ENCODE measurements around the gene DNAJB13.

Gene DNAJB13

GRCh38 chr11:74001822-74002286 lies 51.0 kb downstream of the DNAJB13 start:
- no peak for DNase-seq

- no peak for DNase-seq
Measured at GRCh38 chr11:74002832-74003231, 52.0 kb downstream of the DNAJB13 start.

GRCh38 chr11:74004046-74004695 lies 53.3 kb downstream of the DNAJB13 start:
- DNase-seq, result no peak

- DNase-seq, result no peak
Measured at GRCh38 chr11:74004759-74005615, 54.2 kb downstream of the DNAJB13 start.

GRCh38 chr11:74005721-74006517 lies 55.1 kb downstream of the DNAJB13 start:
- DNase-seq, result no peak

- no peak for DNase-seq
Measured at GRCh38 chr11:74006743-74007304, 56.0 kb downstream of the DNAJB13 start.

- DNase-seq, result no peak
Measured at GRCh38 chr11:74007691-74008372, 57.0 kb downstream of the DNAJB13 start.

- DNase-seq, result no peak
Measured at GRCh38 chr11:74008373-74009229, 57.8 kb downstream of the DNAJB13 start, which contains the start of gene UCP3. TSS of gene UCP3 (minus strand) at chr11:74009085. CDS start at chr11:74007042, 2,043 bp downstream.

- DNase-seq, result no peak
Measured at GRCh38 chr11:74009230-74009547, 58.4 kb downstream of the DNAJB13 start.

- DNase-seq, result no peak
Measured at GRCh38 chr11:74009675-74010305, 59.0 kb downstream of the DNAJB13 start.

GRCh38 chr11:74010306-74011300 lies 59.8 kb downstream of the DNAJB13 start:
- no peak for DNase-seq

- no peak for DNase-seq
Measured at GRCh38 chr11:74011360-74012073, 60.7 kb downstream of the DNAJB13 start.

- DNase-seq, result no peak
Measured at GRCh38 chr11:74012074-74012809, 61.4 kb downstream of the DNAJB13 start.

- no peak for DNase-seq
Measured at GRCh38 chr11:74013141-74013540, 62.3 kb downstream of the DNAJB13 start.

GRCh38 chr11:74014880-74015279 lies 64.1 kb downstream of the DNAJB13 start:
- DNase-seq, result no peak

GRCh38 chr11:74015919-74016684 lies 65.3 kb downstream of the DNAJB13 start:
- no peak for DNase-seq

GRCh38 chr11:74017631-74018030 lies 66.8 kb downstream of the DNAJB13 start:
- no peak for DNase-seq

Measured in NCI-H1105 (cell line).